Inflammatory macrophage (primary cell): Measurements from ENCODE around the gene TSC22D4.
A peak's percentile ranks its signal among the peaks of the same experiment; 100 is the strongest.
"Not testable (repeated sequence)": the region's sequence is repeated elsewhere in the genome, so short reads cannot be mapped to it uniquely, and the experiment has no call there.

Source experiments
- DNase-seq, 2 donors: peaks; one replicate each; pipeline ENCODE4 v3.0.0-alpha.2; 2020 to 2022

Gene TSC22D4

GRCh38 chr7:100441641-100442535 lies 37.1 kb downstream of the TSC22D4 start:
- DNase-seq, result no peak

- not testable (repeated sequence) for DNase-seq
These were observed 39.8 kb downstream of the TSC22D4 start for GRCh38 chr7:100439244-100439643.

GRCh38 chr7:100438731-100439130 lies 40.3 kb downstream of the TSC22D4 start:
- DNase-seq, result not testable (repeated sequence)

- no peak for DNase-seq
These were observed 40.8 kb downstream of the TSC22D4 start for GRCh38 chr7:100438172-100438571.

- DNase-seq, result no peak
These were observed 41.6 kb downstream of the TSC22D4 start for GRCh38 chr7:100437150-100438100.

GRCh38 chr7:100435401-100436304 lies 43.4 kb downstream of the TSC22D4 start:
- peak; percentile 25 to 28 for DNase-seq

- DNase-seq, result no peak
These were observed 44.5 kb downstream of the TSC22D4 start for GRCh38 chr7:100434297-100435144.

- DNase-seq, result no peak
These were observed 45.3 kb downstream of the TSC22D4 start for GRCh38 chr7:100433592-100434296.

- no peak for DNase-seq
These were observed 45.8 kb downstream of the TSC22D4 start for GRCh38 chr7:100433276-100433591.

- no peak for DNase-seq
These were observed 46.3 kb downstream of the TSC22D4 start for GRCh38 chr7:100432621-100433275.

GRCh38 chr7:100432053-100432452 lies 47.0 kb downstream of the TSC22D4 start:
- DNase-seq, result no peak

- DNase-seq, result no peak
These were observed 47.7 kb downstream of the TSC22D4 start for GRCh38 chr7:100431286-100431735.

GRCh38 chr7:100430493-100431285 lies 48.3 kb downstream of the TSC22D4 start:
- DNase-seq, result peak in 1 of 2 donors; percentile 34

- peak; percentile 92 to 93 for DNase-seq
These were observed 49.1 kb downstream of the TSC22D4 start, which contains the start of gene MEPCE for GRCh38 chr7:100429637-100430492. Gene MEPCE, plus strand, starts transcription at chr7:100429831. Its CDS starts 188 bp downstream, at chr7:100430019.

- peak; percentile 100 for DNase-seq
These were observed 49.9 kb downstream of the TSC22D4 start for GRCh38 chr7:100428967-100429636.

- DNase-seq, result peak; percentile 98
These were observed 50.6 kb downstream of the TSC22D4 start, which contains the start of gene ZCWPW1 for GRCh38 chr7:100428199-100428966. Gene ZCWPW1, minus strand, starts transcription at chr7:100428703. Its CDS starts 8,054 bp downstream, at chr7:100420649.
